GM12878 (cell line): Measurements from ENCODE around the gene TMEM209. TPM values are rescaled to one million over a fixed set of nuclear protein-coding genes. Genes with fewer than 3 reads are reported as not detected.

ENCODE experiments used
- GATAD2B ChIP-seq: fragments of 450-650 bp; conservative IDR thresholded peaks from 2 replicates; pipeline ENCODE4 v1.6.1; 2017; ENCODE audit warnings: low read depth, mild to moderate bottlenecking, moderate library complexity
- IKZF1 ChIP-seq: fragments of 450-650 bp; conservative IDR thresholded peaks from 2 replicates; pipeline ENCODE4 v1.6.1; 2017; ENCODE audit warnings: antibody characterized with exemption, mild to moderate bottlenecking
- MAX ChIP-seq: IDR thresholded peaks from 2 replicates; pipeline ENCODE4 v1.6.1; 2012; ENCODE audit warnings: low read depth, low read length, improper control_type of control experiment
- REST ChIP-seq: IDR thresholded peaks from 2 replicates; pipeline ENCODE4 v1.6.1; 2012; ENCODE audit warnings: mild to moderate bottlenecking, low read depth, low read length
- SIN3A ChIP-seq: IDR thresholded peaks from 2 replicates; pipeline ENCODE4 v1.6.1; 2012; ENCODE audit warnings: low read depth, low read length, improper control_type of control experiment
- SMAD1 ChIP-seq: fragments of 450-650 bp; IDR thresholded peaks from 2 replicates; pipeline ENCODE4 v1.6.1; 2018; ENCODE audit warnings: mild to moderate bottlenecking, low read depth; ENCODE audit not compliant: partially characterized antibody
- SP1 ChIP-seq: IDR thresholded peaks from one replicate; pipeline ENCODE4 v1.6.1; 2011; ENCODE audit warnings: low read depth, low read length
- SUZ12 ChIP-seq: fragments of 200-600 bp; sonication (generic); IDR thresholded peaks from one replicate; pipeline ENCODE4 v1.6.1; 2018; ENCODE audit warnings: antibody characterized with exemption, mild to moderate bottlenecking; ENCODE audit not compliant: unreplicated experiment
- ZNF622 ChIP-seq: fragments of 450-650 bp; IDR thresholded peaks from 2 replicates; pipeline ENCODE4 v1.6.1; 2017; ENCODE audit warnings: mild to moderate bottlenecking, inconsistent platforms
- polyA plus RNA-seq, 11 experiments: library from polyadenylated mRNA; depleted of rRNA in 4 of 11; unstranded in 6 of 11; stranded (reverse) in 5 of 11; fragments of >200 nt; fragmentation: Nextera tagmentation in 4 of 11; fragmentation: Illumina TruSeq in 1 of 11; extraction: Ambion mirVana in 4 of 11; extraction: Trizol in 1 of 11; gene quantifications; 1 replicate in 1 of 11; 2 replicates in 10 of 11; pipeline versions ENCODE4 v1.2.1 to v1.2.3, GENCODE V29; 2011 to 2016; ENCODE audit warnings: inconsistent platforms in 2 of 11, missing spikeins in 2 of 11, low read depth in 1 of 11
- total RNA-seq, 4 experiments: library from RNA; depleted of rRNA in 3 of 4; stranded (reverse); fragments of >200 nt in 3 of 4; fragmentation: Illumina TruSeq in 1 of 4; extraction: Trizol in 1 of 4; gene quantifications; 2 replicates each; pipeline versions ENCODE4 v1.2.1 to v1.2.3, GENCODE V29; 2013 to 2021
- TF ChIP-seq, protein P1 (sequence below): fragments of 450-650 bp; IDR thresholded peaks from 2 replicates; pipeline ENCODE4 v1.6.1; 2017; ENCODE audit warnings: antibody characterized with exemption, mild to moderate bottlenecking, moderate library complexity
- TF ChIP-seq, protein P2 (sequence below): IDR thresholded peaks from 2 replicates; pipeline ENCODE4 v1.6.1; 2011; ENCODE audit warnings: low read depth, mild to moderate bottlenecking, low read length, moderate library complexity, borderline replicate concordance; ENCODE audit errors: extremely low read depth

Gene TMEM209
- total and polyA plus RNA-seq, 10 of the 15 experiments (the other 5 are each of a cell fraction or from before 2014, with no cell fraction given), result 22.1 to 41.2 (median 35.1) TPM

DNA sequence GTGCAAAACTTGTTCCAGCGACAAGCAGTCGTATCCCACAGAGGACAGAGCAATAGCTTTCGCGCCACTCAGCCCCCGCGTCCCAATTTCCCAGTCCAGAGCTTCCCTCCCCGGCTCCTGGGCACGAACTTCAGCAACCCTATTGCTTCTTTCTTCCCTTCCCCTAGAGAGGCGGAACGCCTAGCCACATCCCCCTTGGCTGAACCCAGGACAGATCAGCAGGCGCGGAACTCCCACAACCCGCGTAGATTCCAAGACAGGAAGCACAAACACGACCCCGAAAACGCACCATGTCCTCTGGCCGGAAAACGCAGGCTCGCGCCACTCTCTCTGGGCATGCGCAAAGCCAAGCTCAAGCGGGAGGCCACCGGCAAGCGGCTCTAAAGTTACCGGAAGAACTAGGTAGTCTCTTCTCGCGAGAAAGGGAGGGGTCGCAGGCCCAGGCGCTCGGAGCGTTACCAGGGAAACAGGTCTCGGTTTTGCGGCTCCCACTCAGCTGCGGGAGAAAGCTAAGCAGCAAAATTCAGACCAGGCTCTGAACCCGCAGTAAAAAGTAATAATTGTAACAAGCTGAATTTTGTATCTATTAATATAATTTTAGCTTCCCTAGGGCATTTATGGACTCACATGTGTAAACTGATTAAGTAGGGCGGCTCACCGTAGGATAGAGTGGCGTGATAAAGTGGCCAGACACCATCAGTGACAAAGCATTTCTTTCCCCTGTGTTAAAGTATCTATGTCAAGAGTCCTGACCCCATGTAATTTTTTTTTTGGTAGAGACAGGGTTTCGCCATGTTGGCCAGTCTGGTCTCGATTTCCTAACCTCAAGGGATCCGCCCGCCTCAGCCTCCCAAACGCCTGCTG is at the start of gene TMEM209 (continued):
- TF ChIP-seq, protein P1, sequence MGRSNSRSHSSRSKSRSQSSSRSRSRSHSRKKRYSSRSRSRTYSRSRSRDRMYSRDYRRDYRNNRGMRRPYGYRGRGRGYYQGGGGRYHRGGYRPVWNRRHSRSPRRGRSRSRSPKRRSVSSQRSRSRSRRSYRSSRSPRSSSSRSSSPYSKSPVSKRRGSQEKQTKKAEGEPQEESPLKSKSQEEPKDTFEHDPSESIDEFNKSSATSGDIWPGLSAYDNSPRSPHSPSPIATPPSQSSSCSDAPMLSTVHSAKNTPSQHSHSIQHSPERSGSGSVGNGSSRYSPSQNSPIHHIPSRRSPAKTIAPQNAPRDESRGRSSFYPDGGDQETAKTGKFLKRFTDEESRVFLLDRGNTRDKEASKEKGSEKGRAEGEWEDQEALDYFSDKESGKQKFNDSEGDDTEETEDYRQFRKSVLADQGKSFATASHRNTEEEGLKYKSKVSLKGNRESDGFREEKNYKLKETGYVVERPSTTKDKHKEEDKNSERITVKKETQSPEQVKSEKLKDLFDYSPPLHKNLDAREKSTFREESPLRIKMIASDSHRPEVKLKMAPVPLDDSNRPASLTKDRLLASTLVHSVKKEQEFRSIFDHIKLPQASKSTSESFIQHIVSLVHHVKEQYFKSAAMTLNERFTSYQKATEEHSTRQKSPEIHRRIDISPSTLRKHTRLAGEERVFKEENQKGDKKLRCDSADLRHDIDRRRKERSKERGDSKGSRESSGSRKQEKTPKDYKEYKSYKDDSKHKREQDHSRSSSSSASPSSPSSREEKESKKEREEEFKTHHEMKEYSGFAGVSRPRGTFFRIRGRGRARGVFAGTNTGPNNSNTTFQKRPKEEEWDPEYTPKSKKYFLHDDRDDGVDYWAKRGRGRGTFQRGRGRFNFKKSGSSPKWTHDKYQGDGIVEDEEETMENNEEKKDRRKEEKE, result no peak
- TF ChIP-seq GATAD2B, result no peak; the same call in 1 of the 2 replicates
- TF ChIP-seq IKZF1, result peak; percentile 86
- TF ChIP-seq, protein P2, sequence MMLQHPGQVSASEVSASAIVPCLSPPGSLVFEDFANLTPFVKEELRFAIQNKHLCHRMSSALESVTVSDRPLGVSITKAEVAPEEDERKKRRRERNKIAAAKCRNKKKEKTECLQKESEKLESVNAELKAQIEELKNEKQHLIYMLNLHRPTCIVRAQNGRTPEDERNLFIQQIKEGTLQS, result no peak
- peak; percentile 14 for TF ChIP-seq SMAD1
- no peak for TF ChIP-seq SP1
- TF ChIP-seq MAX, result no peak
- TF ChIP-seq SUZ12, result no peak
- no peak for TF ChIP-seq ZNF622
- TF ChIP-seq REST, result no peak
- TF ChIP-seq SIN3A, result peak; percentile 43; the same call in 1 of the 2 replicates
